HepG2 (cell line): Measurements from ENCODE around the gene ZNF512B. TPM values are rescaled to one million over a fixed set of nuclear protein-coding genes. Genes with fewer than 3 reads are reported as not detected.

Experiments used
- CHD2 ChIP-seq: IDR thresholded peaks from 2 replicates; pipeline ENCODE4 v1.6.1; 2011; ENCODE audit warnings: low read depth, low read length, improper control_type of control experiment
- CHD4 ChIP-seq: fragments of 200-600 bp; sonication (generic); IDR thresholded peaks from 2 replicates; pipeline ENCODE4 v1.7.0; 2017; ENCODE audit warnings: mild to moderate bottlenecking, low read length, borderline replicate concordance
- E2F1 ChIP-seq: sonication (generic); formaldehyde crosslinking; IDR thresholded peaks from 2 replicates; pipeline ENCODE4 v1.5.0; 2020; ENCODE audit warnings: missing genetic modification reagents
- GLMP ChIP-seq: sonication (generic); formaldehyde crosslinking; IDR thresholded peaks from 2 replicates; pipeline ENCODE4 v1.9.0; 2021; ENCODE audit warnings: missing genetic modification reagents, mild to moderate bottlenecking, borderline replicate concordance
- HOXD1 ChIP-seq: sonication (generic); formaldehyde crosslinking; IDR thresholded peaks from 2 replicates; pipeline ENCODE4 v1.5.0; 2020; ENCODE audit warnings: missing genetic modification reagents
- ISL2 ChIP-seq: sonication (generic); formaldehyde crosslinking; IDR thresholded peaks from 2 replicates; pipeline ENCODE4 v1.5.0; 2020; ENCODE audit warnings: missing genetic modification reagents
- JUND ChIP-seq: sonication (generic); formaldehyde crosslinking; IDR thresholded peaks from 2 replicates; pipeline ENCODE4 v1.8.0; 2022; ENCODE audit warnings: mild to moderate bottlenecking, missing genetic modification reagents
- KDM2A ChIP-seq: sonication (generic); formaldehyde crosslinking; IDR thresholded peaks from 2 replicates; pipeline ENCODE4 v1.4.0; 2020; ENCODE audit warnings: low read depth, missing genetic modification reagents, borderline replicate concordance
- MED1 ChIP-seq: sonication (generic); formaldehyde crosslinking; IDR thresholded peaks from 2 replicates; pipeline ENCODE4 v1.4.0; 2020; ENCODE audit warnings: missing genetic modification reagents
- RARG ChIP-seq: sonication (generic); formaldehyde crosslinking; IDR thresholded peaks from 2 replicates; pipeline ENCODE4 v1.4.0; 2020; ENCODE audit warnings: low read depth, mild to moderate bottlenecking, missing genetic modification reagents
- SALL1 ChIP-seq: sonication (generic); formaldehyde crosslinking; IDR thresholded peaks from 2 replicates; pipeline ENCODE4 v1.8.0; 2022; ENCODE audit warnings: mild to moderate bottlenecking, missing genetic modification reagents
- SMARCC2 ChIP-seq: fragments of 450-650 bp; IDR thresholded peaks from 2 replicates; pipeline ENCODE4 v1.6.1; 2017; ENCODE audit warnings: antibody characterized with exemption, mild to moderate bottlenecking
- TCF12 ChIP-seq, 2 experiments: fragments of 450-650 bp in 1 of 2; sonication (generic) in 1 of 2; formaldehyde crosslinking in 1 of 2; IDR thresholded peaks; 2 replicates each; pipeline versions ENCODE4 v1.6.1 to v1.8.0; 2017 to 2022; ENCODE audit warnings: antibody characterized with exemption in 1 of 2, mild to moderate bottlenecking in 1 of 2, missing genetic modification reagents in 1 of 2, moderate library complexity in 1 of 2
- ZFP82 ChIP-seq: sonication (generic); formaldehyde crosslinking; IDR thresholded peaks from 2 replicates; pipeline ENCODE4 v1.5.1; 2020; ENCODE audit warnings: mild to moderate bottlenecking, missing genetic modification reagents, borderline replicate concordance
- ZNF274 ChIP-seq: sonication (generic); formaldehyde crosslinking; IDR thresholded peaks from 2 replicates; pipeline ENCODE4 v1.5.1; 2020; ENCODE audit warnings: mild to moderate bottlenecking, missing genetic modification reagents
- ZNF281 ChIP-seq: sonication (generic); formaldehyde crosslinking; IDR thresholded peaks from 2 replicates; pipeline ENCODE4 v1.4.0; 2020; ENCODE audit warnings: missing genetic modification reagents, borderline replicate concordance
- ZNF569 ChIP-seq: sonication (generic); formaldehyde crosslinking; IDR thresholded peaks from 2 replicates; pipeline ENCODE4 v1.5.0; 2020; ENCODE audit warnings: mild to moderate bottlenecking, missing genetic modification reagents, moderate library complexity, borderline replicate concordance
- ZNF75D ChIP-seq: sonication (generic); formaldehyde crosslinking; IDR thresholded peaks from 2 replicates; pipeline ENCODE4 v1.8.1; 2023; ENCODE audit warnings: missing genetic modification reagents, mild to moderate bottlenecking, borderline replicate concordance
- polyA plus RNA-seq, 8 experiments: library from polyadenylated mRNA; depleted of rRNA in 3 of 8; stranded (reverse) in 7 of 8; unstranded in 1 of 8; fragments of >200 nt; fragmentation: Illumina TruSeq in 4 of 8; extraction: Trizol in 4 of 8; gene quantifications; 2 replicates each; pipeline versions ENCODE4 v1.2.1 to v1.2.3, GENCODE V29; 2011 to 2016; ENCODE audit warnings: low read depth in 4 of 8, missing spikeins in 1 of 8, mixed read lengths in 1 of 8; ENCODE audit not compliant: insufficient read depth in 1 of 8
- total RNA-seq, 5 experiments: library from RNA; depleted of rRNA; stranded (reverse); fragments of >200 nt; fragmentation: Illumina TruSeq; extraction: Trizol; gene quantifications; 2 replicates each; pipeline ENCODE4 v1.2.3, GENCODE V29; 2016; ENCODE audit warnings: low read depth in 1 of 5
- TF ChIP-seq, protein P1 (sequence below): sonication (generic); formaldehyde crosslinking; IDR thresholded peaks from 2 replicates; pipeline ENCODE4 v1.4.0; 2020; ENCODE audit warnings: mild to moderate bottlenecking, missing genetic modification reagents

The ZNF512B gene
- total and polyA plus RNA-seq, 2 of the 13 experiments (the other 11 are each of a cell fraction or from before 2014, with no cell fraction given): 11.5 to 30.6 TPM

GRCh38 chr20:63957004-63957689, 12.6 kb downstream of the ZNF512B start (continued):
- TF ChIP-seq E2F1 (CRISPR knock-in tag) (no peak; the same call in 1 of the 2 replicates), TCF12 (IDR thresholded peaks at IDR 0.05) (no peak), TCF12 (CRISPR knock-in tag; IDR thresholded peaks at IDR 0.05) (0 out of 2 replicates have a peak, but pooled peaks have one; percentile 44), GLMP (CRISPR knock-in tag) (no peak), JUND (CRISPR knock-in tag) (0 out of 2 replicates have a peak, but pooled peaks have one; percentile 48), ZNF274 (peak; percentile 92), ZNF569 (CRISPR knock-in tag) (no peak), RARG (CRISPR knock-in tag) (no peak), KDM2A (CRISPR knock-in tag) (peak; percentile 91), SALL1 (peak; percentile 91), CHD4 (no peak), MED1 (CRISPR knock-in tag) (peak; percentile 71), ZFP82 (CRISPR knock-in tag) (no peak), SMARCC2 (no peak), ZNF281 (CRISPR knock-in tag) (0 out of 2 replicates have a peak, but pooled peaks have one; percentile 13), ISL2 (CRISPR knock-in tag) (peak; percentile 54), CHD2 (no peak), HOXD1 (CRISPR knock-in tag) (no peak), ZNF75D (no peak)
- TF ChIP-seq, protein P1, sequence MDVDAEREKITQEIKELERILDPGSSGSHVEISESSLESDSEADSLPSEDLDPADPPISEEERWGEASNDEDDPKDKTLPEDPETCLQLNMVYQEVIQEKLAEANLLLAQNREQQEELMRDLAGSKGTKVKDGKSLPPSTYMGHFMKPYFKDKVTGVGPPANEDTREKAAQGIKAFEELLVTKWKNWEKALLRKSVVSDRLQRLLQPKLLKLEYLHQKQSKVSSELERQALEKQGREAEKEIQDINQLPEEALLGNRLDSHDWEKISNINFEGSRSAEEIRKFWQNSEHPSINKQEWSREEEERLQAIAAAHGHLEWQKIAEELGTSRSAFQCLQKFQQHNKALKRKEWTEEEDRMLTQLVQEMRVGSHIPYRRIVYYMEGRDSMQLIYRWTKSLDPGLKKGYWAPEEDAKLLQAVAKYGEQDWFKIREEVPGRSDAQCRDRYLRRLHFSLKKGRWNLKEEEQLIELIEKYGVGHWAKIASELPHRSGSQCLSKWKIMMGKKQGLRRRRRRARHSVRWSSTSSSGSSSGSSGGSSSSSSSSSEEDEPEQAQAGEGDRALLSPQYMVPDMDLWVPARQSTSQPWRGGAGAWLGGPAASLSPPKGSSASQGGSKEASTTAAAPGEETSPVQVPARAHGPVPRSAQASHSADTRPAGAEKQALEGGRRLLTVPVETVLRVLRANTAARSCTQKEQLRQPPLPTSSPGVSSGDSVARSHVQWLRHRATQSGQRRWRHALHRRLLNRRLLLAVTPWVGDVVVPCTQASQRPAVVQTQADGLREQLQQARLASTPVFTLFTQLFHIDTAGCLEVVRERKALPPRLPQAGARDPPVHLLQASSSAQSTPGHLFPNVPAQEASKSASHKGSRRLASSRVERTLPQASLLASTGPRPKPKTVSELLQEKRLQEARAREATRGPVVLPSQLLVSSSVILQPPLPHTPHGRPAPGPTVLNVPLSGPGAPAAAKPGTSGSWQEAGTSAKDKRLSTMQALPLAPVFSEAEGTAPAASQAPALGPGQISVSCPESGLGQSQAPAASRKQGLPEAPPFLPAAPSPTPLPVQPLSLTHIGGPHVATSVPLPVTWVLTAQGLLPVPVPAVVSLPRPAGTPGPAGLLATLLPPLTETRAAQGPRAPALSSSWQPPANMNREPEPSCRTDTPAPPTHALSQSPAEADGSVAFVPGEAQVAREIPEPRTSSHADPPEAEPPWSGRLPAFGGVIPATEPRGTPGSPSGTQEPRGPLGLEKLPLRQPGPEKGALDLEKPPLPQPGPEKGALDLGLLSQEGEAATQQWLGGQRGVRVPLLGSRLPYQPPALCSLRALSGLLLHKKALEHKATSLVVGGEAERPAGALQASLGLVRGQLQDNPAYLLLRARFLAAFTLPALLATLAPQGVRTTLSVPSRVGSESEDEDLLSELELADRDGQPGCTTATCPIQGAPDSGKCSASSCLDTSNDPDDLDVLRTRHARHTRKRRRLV (CRISPR knock-in tag): peak; percentile 75; the same call in 1 of the 2 replicates
